IPS-18c (cell line): Measurements from ENCODE around the gene HAGHL.
"Not testable (repeated sequence)": the region's sequence is repeated elsewhere in the genome, so short reads cannot be mapped to it uniquely, and the experiment has no call there.

ENCODE experiments used
- H3K4me3 ChIP-seq: 2 replicates; pipeline ENCODE4 v1.7.0; 2013; ENCODE audit warnings: low read depth, mild to moderate bottlenecking, low read length, moderate library complexity; ENCODE audit not compliant: insufficient read depth
- H3K9me3 ChIP-seq: one replicate; pipeline ENCODE4 v1.6.1; 2013; ENCODE audit warnings: mild to moderate bottlenecking, low read length, moderate library complexity; ENCODE audit not compliant: control insufficient read depth, insufficient read depth

Gene HAGHL

GRCh38 chr16:684961-685696, 41.8 kb upstream of the HAGHL start:
- Histone ChIP-seq H3K4me3 (no peak overlapping the region), H3K9me3 (no peaks in the 10 kb centered on the region)

- Histone ChIP-seq H3K9me3 (no peaks in the 10 kb centered on the region), H3K4me3 (no peak overlapping the region)
Measured at GRCh38 chr16:685967-686366, 40.9 kb upstream of the HAGHL start.

- H3K4me3 ChIP-seq = no peak overlapping the region
- no peaks in the 10 kb centered on the region for H3K9me3 ChIP-seq
Measured at GRCh38 chr16:686459-687260, 40.2 kb upstream of the HAGHL start.

- Histone ChIP-seq H3K4me3 (no peak overlapping the region), H3K9me3 (no peaks in the 10 kb centered on the region)
Measured at GRCh38 chr16:687499-687898, 39.4 kb upstream of the HAGHL start.

GRCh38 chr16:689175-689897, 37.6 kb upstream of the HAGHL start:
- no peaks in the 10 kb centered on the region for H3K9me3 ChIP-seq
- H3K4me3 ChIP-seq = peak overlapping the region; percentile 92

GRCh38 chr16:691242-691641, 35.7 kb upstream of the HAGHL start:
- H3K9me3 ChIP-seq, H3K4me3 ChIP-seq: not testable (repeated sequence)

- Histone ChIP-seq H3K9me3 (no peaks in the 10 kb centered on the region), H3K4me3 (no peak overlapping the region)
Measured at GRCh38 chr16:692356-693108, 34.4 kb upstream of the HAGHL start.

GRCh38 chr16:693364-693763, 33.5 kb upstream of the HAGHL start:
- peak overlapping the region; percentile 57 for H3K4me3 ChIP-seq
- no peaks in the 10 kb centered on the region for H3K9me3 ChIP-seq

GRCh38 chr16:693766-694165, 33.1 kb upstream of the HAGHL start:
- peak overlapping the region; percentile 57 for H3K4me3 ChIP-seq
- H3K9me3 ChIP-seq = no peaks in the 10 kb centered on the region

GRCh38 chr16:694187-694862, 32.6 kb upstream of the HAGHL start:
- Histone ChIP-seq H3K9me3 (no peaks in the 10 kb centered on the region), H3K4me3 (peak overlapping the region; percentile 57)

- H3K4me3 ChIP-seq = peak overlapping the region; percentile 57
Measured at GRCh38 chr16:694863-695354, 32.0 kb upstream of the HAGHL start.

GRCh38 chr16:695355-696089, 31.4 kb upstream of the HAGHL start:
- Histone ChIP-seq H3K4me3 (peak overlapping the region; percentile 65), H3K9me3 (no peaks in the 10 kb centered on the region)

More at GRCh38 chr16:694863-695354, 32.0 kb upstream of the HAGHL start:
- H3K9me3 ChIP-seq = no peaks in the 10 kb centered on the region

GRCh38 chr16:698911-699671, 27.8 kb upstream of the HAGHL start:
- no peak overlapping the region for H3K4me3 ChIP-seq
- no peaks in the 10 kb centered on the region for H3K9me3 ChIP-seq

GRCh38 chr16:700684-701584, 26.0 kb upstream of the HAGHL start:
- H3K4me3 ChIP-seq = peak overlapping the region; percentile 36
- no peaks in the 10 kb centered on the region for H3K9me3 ChIP-seq
